Cardiac muscle cell (in vitro differentiated cells and primary cell): ENCODE data around the gene SAA2. TPM values are rescaled to one million over a fixed set of nuclear protein-coding genes. Genes with fewer than 3 reads are reported as not detected.

ENCODE experiments used
- DNase-seq, 2 donors: peaks; one replicate each; pipeline versions ENCODE4 v3.0.0 to v3.0.0-alpha.2; 2010 to 2017; ENCODE audit warnings: low read depth in 1 of 2, low spot score in 1 of 2
- H3K27ac ChIP-seq: fragments of 200-600 bp; sonication (generic); 2 replicates; pipeline ENCODE4 v1.5.1; 2016
- H3K27me3 ChIP-seq: fragments of 200-600 bp; sonication (generic); 2 replicates; pipeline ENCODE4 v1.6.0; 2016; ENCODE audit warnings: control low read depth
- H3K36me3 ChIP-seq: fragments of 200-600 bp; sonication (generic); 2 replicates; pipeline ENCODE4 v1.5.1; 2016; ENCODE audit warnings: control low read depth
- H3K4me1 ChIP-seq: fragments of 200-600 bp; sonication (generic); 2 replicates; pipeline ENCODE4 v1.8.1; 2017; ENCODE audit warnings: low read depth, mild to moderate bottlenecking, mixed run types
- H3K4me3 ChIP-seq: fragments of 200-600 bp; sonication (generic); 2 replicates; pipeline ENCODE4 v1.5.1; 2016; ENCODE audit warnings: mild to moderate bottlenecking
- H3K9me3 ChIP-seq: fragments of 200-600 bp; sonication (generic); 2 replicates; pipeline ENCODE4 v1.5.1; 2017; ENCODE audit warnings: low read depth, mild to moderate bottlenecking, control low read depth
- polyA plus RNA-seq: library from polyadenylated mRNA; unstranded; fragments of >200 nt; fragmentation: Nextera tagmentation; extraction: Ambion mirVana; gene quantifications from 2 replicates; pipeline ENCODE4 v1.2.1, GENCODE V29; 2016
- total RNA-seq: library from RNA; depleted of rRNA; stranded (reverse); fragments of >200 nt; gene quantifications from 2 replicates; pipeline ENCODE4 v1.2.3, GENCODE V29; 2016
- TF ChIP-seq, protein P1 (sequence below): IDR thresholded peaks from 2 replicates; pipeline ENCODE4 v1.5.1; 2012; ENCODE audit warnings: low read depth, mild to moderate bottlenecking, low read length

SAA2 gene
- total RNA-seq (0.14 TPM in 1 of 2 replicates, not detected in the other), polyA plus RNA-seq (0.29 and 0.45 TPM in 2 replicates)

DNA sequence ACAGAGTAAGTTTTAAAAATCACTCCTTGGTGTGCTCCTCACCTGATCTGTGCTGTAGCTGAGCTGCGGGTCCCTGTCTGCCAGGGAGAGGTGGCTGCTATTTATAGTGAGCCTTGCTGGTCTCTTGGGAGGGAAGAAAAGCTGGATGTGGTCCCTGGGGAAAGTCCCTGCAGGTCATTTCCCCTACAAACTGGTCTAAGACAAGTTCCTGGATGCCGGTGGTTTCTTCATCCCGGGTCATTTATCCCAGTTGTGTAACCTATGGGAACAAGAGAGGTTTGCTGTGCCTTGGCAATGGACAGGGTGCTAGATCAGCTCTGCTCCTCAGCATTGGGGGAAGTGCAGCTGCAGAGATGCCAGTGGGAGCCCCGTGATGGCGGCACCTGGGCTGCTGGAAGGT is at the start of gene SAA2:
Gene SAA2 (minus strand): TSS at position 108 of the 400 bp plus-strand sequence. CDS start 657 bp downstream, outside the sequence.
- TF ChIP-seq, protein P1, sequence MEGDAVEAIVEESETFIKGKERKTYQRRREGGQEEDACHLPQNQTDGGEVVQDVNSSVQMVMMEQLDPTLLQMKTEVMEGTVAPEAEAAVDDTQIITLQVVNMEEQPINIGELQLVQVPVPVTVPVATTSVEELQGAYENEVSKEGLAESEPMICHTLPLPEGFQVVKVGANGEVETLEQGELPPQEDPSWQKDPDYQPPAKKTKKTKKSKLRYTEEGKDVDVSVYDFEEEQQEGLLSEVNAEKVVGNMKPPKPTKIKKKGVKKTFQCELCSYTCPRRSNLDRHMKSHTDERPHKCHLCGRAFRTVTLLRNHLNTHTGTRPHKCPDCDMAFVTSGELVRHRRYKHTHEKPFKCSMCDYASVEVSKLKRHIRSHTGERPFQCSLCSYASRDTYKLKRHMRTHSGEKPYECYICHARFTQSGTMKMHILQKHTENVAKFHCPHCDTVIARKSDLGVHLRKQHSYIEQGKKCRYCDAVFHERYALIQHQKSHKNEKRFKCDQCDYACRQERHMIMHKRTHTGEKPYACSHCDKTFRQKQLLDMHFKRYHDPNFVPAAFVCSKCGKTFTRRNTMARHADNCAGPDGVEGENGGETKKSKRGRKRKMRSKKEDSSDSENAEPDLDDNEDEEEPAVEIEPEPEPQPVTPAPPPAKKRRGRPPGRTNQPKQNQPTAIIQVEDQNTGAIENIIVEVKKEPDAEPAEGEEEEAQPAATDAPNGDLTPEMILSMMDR, result no peak
- H3K4me1 ChIP-seq, result no peaks in the 10 kb centered on the region
- no peak within 1 kb of the TSS for H3K27ac ChIP-seq
- H3K27me3 ChIP-seq, result peaks cover 2% of the 10 kb centered on the region
- H3K4me3 ChIP-seq, result no peak within 1 kb of the TSS
- H3K36me3 ChIP-seq, result no peaks in the 10 kb centered on the region
- H3K9me3 ChIP-seq, result no peaks in the 10 kb centered on the region
- no peak for DNase-seq

DNA sequence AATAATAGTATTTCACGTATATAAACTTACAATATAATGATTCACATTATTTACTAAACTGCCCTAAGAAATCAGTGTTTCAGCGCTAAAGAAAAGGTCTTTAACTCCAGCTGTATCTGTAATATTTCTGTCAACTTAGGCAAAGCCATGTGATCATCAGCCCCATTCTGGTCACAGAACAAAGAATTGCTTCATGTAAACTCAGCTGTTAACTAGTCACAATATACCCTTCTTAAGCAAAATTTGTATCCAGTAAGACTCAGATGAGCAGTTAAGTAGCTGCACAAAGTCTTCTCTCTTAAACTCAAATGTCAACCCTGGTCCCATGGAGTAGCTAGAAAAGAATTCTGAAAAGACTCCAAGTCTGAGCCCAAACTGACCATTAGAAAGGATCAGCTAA is 46.8 kb upstream of the SAA2 start:
- H3K27me3 ChIP-seq, result no peaks in the 10 kb centered on the region
- H3K27ac ChIP-seq, result no peak overlapping the region
- H3K36me3 ChIP-seq, result peaks cover 65% of the 10 kb centered on the region
- no peaks in the 10 kb centered on the region for H3K9me3 ChIP-seq
- no peak overlapping the region for H3K4me3 ChIP-seq
- TF ChIP-seq, protein P1, result no peak
- no peaks in the 10 kb centered on the region for H3K4me1 ChIP-seq
- DNase-seq, result no peak

DNA sequence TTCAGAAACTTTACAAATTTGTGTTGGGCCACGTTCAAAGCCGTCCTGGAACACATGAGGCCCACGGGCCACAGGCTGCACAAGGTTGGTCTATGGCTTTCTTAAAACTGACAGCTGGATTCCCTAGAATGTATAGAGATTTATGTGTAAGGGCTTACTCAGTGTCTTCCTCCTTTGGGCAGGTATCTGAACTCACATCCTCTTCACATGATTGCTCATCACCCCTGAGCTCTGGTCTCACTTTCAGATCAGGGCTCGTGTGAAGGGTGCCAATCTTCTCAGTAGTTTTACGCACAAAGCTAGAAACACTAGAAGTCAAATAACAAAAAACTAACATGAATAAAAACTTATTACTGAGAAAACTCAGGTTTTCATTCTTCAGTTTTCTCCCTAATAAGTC is 46.4 kb upstream of the SAA2 start:
- H3K27ac ChIP-seq, result no peak overlapping the region
- no peaks in the 10 kb centered on the region for H3K27me3 ChIP-seq
- TF ChIP-seq, protein P1, result no peak
- no peaks in the 10 kb centered on the region for H3K9me3 ChIP-seq
- no peak for DNase-seq
- no peak overlapping the region for H3K4me3 ChIP-seq
- H3K36me3 ChIP-seq, result peaks cover 64% of the 10 kb centered on the region
- no peaks in the 10 kb centered on the region for H3K4me1 ChIP-seq

DNA sequence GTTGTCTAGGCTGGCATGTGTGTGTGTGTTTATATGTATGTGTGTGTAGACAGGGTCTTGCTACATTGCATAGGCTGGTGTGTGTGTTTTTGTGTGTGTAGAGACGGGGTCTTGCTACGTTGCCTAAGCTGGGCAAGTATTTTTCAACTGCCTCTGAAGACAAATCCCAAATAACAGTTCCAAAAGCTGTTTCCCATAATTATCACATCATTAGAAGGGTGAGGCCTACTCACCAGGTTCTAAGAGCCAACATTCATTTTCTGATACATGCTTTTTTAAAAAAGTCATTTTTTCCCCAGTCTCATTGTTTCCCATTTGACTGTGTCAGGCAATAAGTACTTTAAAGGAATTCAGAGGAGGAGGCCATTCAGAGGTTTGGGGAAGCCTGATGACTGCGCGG is 40.4 kb upstream of the SAA2 start:
- no peak overlapping the region for H3K27ac ChIP-seq
- no peaks in the 10 kb centered on the region for H3K27me3 ChIP-seq
- H3K4me1 ChIP-seq, result no peaks in the 10 kb centered on the region
- DNase-seq, result no peak
- TF ChIP-seq, protein P1, result no peak
- H3K36me3 ChIP-seq, result peaks cover 44% of the 10 kb centered on the region
- no peaks in the 10 kb centered on the region for H3K9me3 ChIP-seq
- no peak overlapping the region for H3K4me3 ChIP-seq

DNA sequence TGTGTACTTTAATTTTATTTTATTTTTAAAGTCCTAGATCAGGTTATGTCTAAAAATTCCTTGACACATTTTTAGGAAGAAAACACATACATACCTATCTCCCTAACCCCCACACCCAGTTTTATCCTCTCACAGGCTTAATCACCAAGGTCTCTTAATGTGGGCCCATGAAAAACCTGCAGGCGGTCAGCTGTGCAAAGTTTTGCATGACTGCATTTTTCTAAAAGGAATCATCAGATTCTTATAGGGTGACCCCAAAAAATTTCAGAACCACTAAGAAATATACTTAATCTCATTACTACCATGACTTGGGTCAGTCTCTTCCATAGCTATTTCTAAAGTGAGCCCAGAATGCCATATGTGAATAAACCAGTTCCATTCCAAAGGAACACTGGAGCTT is 37.4 kb upstream of the SAA2 start:
- Histone ChIP-seq H3K36me3 (peaks cover 33% of the 10 kb centered on the region), H3K27ac (no peak overlapping the region)

More for the DNA sequence above, 37.4 kb upstream of the SAA2 start:
- Histone ChIP-seq H3K27me3 (no peaks in the 10 kb centered on the region), H3K4me3 (no peak overlapping the region), H3K4me1 (no peaks in the 10 kb centered on the region), H3K9me3 (no peaks in the 10 kb centered on the region)
- no peak for DNase-seq
- TF ChIP-seq, protein P1, result no peak
